Fibroblast of lung (primary cell): ENCODE data around the gene SNRPA.

Experiments
- EZH2 ChIP-seq: IDR thresholded peaks from 2 replicates; pipeline ENCODE4 v1.5.1; 2012; ENCODE audit warnings: low read length, control low read depth, mild to moderate bottlenecking; ENCODE audit errors: missing control alignments
- TF ChIP-seq, protein P1 (sequence below), 2 donors: IDR thresholded peaks in 1 of 2; conservative IDR thresholded peaks in 1 of 2; 1 replicate in 1 of 2; 2 replicates in 1 of 2; pipeline ENCODE4 v1.5.1; 2011 to 2012; ENCODE audit warnings: low read length in 2 of 2, control low read depth in 1 of 2, inconsistent platforms in 1 of 2, low read depth in 1 of 2, mild to moderate bottlenecking in 1 of 2

DNA sequence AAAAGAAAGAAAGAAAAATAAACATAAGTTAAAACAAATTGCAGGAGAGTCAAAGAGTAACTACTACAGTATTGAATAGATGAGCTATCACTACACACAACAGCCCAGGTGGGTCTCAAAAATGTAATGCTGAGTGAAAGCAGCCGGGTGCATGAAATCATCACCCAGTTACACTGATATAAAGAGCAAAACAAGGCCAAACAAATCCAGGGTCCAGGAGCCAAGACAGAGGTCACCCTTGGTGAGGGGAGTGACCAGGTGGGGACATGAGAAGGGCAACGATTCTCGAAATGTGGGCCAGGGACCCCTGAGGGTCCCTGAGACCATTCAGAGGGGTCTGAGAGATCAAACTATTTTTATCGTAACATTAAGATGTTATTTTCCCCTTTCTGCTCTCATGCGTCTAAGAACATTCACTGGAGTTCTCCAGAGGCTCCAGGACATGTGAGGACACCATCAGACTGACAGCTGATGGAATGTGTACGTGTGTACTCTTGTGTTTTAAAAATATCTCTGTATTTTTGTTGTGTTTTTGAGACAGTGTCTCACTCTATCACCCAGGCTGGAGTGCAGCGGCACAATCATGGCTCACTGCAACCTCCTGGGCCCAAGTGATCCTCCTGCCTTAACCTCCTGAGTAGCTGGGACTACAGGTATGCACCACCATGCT, 44.9 kb upstream of the SNRPA start:
- TF ChIP-seq, protein P1, sequence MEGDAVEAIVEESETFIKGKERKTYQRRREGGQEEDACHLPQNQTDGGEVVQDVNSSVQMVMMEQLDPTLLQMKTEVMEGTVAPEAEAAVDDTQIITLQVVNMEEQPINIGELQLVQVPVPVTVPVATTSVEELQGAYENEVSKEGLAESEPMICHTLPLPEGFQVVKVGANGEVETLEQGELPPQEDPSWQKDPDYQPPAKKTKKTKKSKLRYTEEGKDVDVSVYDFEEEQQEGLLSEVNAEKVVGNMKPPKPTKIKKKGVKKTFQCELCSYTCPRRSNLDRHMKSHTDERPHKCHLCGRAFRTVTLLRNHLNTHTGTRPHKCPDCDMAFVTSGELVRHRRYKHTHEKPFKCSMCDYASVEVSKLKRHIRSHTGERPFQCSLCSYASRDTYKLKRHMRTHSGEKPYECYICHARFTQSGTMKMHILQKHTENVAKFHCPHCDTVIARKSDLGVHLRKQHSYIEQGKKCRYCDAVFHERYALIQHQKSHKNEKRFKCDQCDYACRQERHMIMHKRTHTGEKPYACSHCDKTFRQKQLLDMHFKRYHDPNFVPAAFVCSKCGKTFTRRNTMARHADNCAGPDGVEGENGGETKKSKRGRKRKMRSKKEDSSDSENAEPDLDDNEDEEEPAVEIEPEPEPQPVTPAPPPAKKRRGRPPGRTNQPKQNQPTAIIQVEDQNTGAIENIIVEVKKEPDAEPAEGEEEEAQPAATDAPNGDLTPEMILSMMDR (conservative IDR thresholded peaks at IDR 0.05 in 1 of 2, IDR thresholded peaks at IDR 0.05 in 1 of 2; ENCODE audit: low read depth in 1 of 2, low read length in 2 of 2) = no peak
- no peak for TF ChIP-seq EZH2
